DOHH2 (cell line): ENCODE data around the gene ARHGAP6.

Experiments
- H3F3A ChIP-seq: fragments of 200-600 bp; sonication (generic), shearing (Covaris generic); 2 replicates; pipeline ENCODE4 v1.6.0; 2016; ENCODE audit warnings: antibody characterized with exemption, mild to moderate bottlenecking; ENCODE audit not compliant: control insufficient read depth, insufficient read depth
- H3K27ac ChIP-seq: fragments of 200-600 bp; sonication (generic); 2 replicates; pipeline ENCODE4 v1.5.1; 2014; ENCODE audit warnings: low read depth, mild to moderate bottlenecking, low read length, moderate library complexity
- H3K27me3 ChIP-seq: fragments of 200-600 bp; sonication (generic); 2 replicates; pipeline ENCODE4 v1.6.1; 2014; ENCODE audit warnings: mild to moderate bottlenecking, low read length, mixed read lengths; ENCODE audit not compliant: control insufficient read depth
- H3K36me3 ChIP-seq: fragments of 200-600 bp; sonication (generic); 2 replicates; pipeline ENCODE4 v1.6.1; 2014; ENCODE audit warnings: mild to moderate bottlenecking, low read length, moderate library complexity, mixed read lengths; ENCODE audit not compliant: control insufficient read depth
- H3K4me1 ChIP-seq: fragments of 200-600 bp; sonication (generic); 2 replicates; pipeline ENCODE4 v1.6.1; 2014; ENCODE audit warnings: mild to moderate bottlenecking, low read length, mixed read lengths; ENCODE audit not compliant: control insufficient read depth
- H3K4me2 ChIP-seq: fragments of 200-600 bp; sonication (generic); 2 replicates; pipeline ENCODE4 v1.6.0; 2014; ENCODE audit warnings: mild to moderate bottlenecking, low read length, moderate library complexity
- H3K4me3 ChIP-seq: fragments of 200-600 bp; sonication (generic); 2 replicates; pipeline ENCODE4 v1.5.1; 2014; ENCODE audit warnings: mild to moderate bottlenecking, low read length, mixed read lengths
- H3K79me2 ChIP-seq: fragments of 200-600 bp; sonication (generic); 2 replicates; pipeline ENCODE4 v1.6.1; 2014; ENCODE audit warnings: mild to moderate bottlenecking, low read length, mixed read lengths; ENCODE audit not compliant: control insufficient read depth
- H3K9me2 ChIP-seq: fragments of 200-600 bp; sonication (generic); replicated peaks from 2 replicates; pipeline ENCODE4 v1.6.1; 2014; ENCODE audit warnings: mild to moderate bottlenecking, low read length, mixed read lengths; ENCODE audit not compliant: control insufficient read depth
- H3K9me3 ChIP-seq: fragments of 200-600 bp; sonication (generic); 2 replicates; pipeline ENCODE4 v1.6.1; 2014; ENCODE audit warnings: antibody characterized with exemption, low read length, mixed read lengths; ENCODE audit not compliant: control insufficient read depth, insufficient read depth
- H4K20me1 ChIP-seq: fragments of 200-600 bp; sonication (generic); 2 replicates; pipeline ENCODE4 v1.6.0; 2014; ENCODE audit warnings: low read depth, mild to moderate bottlenecking, antibody characterized with exemption, low read length, moderate library complexity; ENCODE audit not compliant: control insufficient read depth, insufficient read depth
- EZH2phosphoT487 ChIP-seq: fragments of 200-600 bp; sonication (generic); IDR thresholded peaks from 2 replicates; pipeline ENCODE4 v1.6.1; 2017; ENCODE audit warnings: borderline replicate concordance, mild to moderate bottlenecking, antibody characterized with exemption, low read length, moderate library complexity, mixed read lengths
- TF ChIP-seq, protein P1 (sequence below): fragments of 200-600 bp; sonication (generic); IDR thresholded peaks from one replicate; pipeline ENCODE4 v1.5.1; 2014; ENCODE audit warnings: antibody characterized with exemption, mild to moderate bottlenecking, low read depth, low read length; ENCODE audit not compliant: poor library complexity, severe bottlenecking

ARHGAP6 gene

GRCh38 chrX:11478026-11478425 lies 187.7 kb downstream of the ARHGAP6 start:
- Histone ChIP-seq H3K36me3 (no peaks in the 10 kb centered on the region), H3K4me2 (no peak overlapping the region), H3K4me1 (no peaks in the 10 kb centered on the region), H3K4me3 (no peak overlapping the region), H4K20me1 (no peaks in the 10 kb centered on the region), H3F3A (no peaks in the 10 kb centered on the region), H3K27me3 (no peaks in the 10 kb centered on the region), H3K79me2 (no peaks in the 10 kb centered on the region), H3K9me2 (no peaks in the 10 kb centered on the region), H3K9me3 (no peaks in the 10 kb centered on the region), H3K27ac (no peak overlapping the region)
- TF ChIP-seq, protein P1, sequence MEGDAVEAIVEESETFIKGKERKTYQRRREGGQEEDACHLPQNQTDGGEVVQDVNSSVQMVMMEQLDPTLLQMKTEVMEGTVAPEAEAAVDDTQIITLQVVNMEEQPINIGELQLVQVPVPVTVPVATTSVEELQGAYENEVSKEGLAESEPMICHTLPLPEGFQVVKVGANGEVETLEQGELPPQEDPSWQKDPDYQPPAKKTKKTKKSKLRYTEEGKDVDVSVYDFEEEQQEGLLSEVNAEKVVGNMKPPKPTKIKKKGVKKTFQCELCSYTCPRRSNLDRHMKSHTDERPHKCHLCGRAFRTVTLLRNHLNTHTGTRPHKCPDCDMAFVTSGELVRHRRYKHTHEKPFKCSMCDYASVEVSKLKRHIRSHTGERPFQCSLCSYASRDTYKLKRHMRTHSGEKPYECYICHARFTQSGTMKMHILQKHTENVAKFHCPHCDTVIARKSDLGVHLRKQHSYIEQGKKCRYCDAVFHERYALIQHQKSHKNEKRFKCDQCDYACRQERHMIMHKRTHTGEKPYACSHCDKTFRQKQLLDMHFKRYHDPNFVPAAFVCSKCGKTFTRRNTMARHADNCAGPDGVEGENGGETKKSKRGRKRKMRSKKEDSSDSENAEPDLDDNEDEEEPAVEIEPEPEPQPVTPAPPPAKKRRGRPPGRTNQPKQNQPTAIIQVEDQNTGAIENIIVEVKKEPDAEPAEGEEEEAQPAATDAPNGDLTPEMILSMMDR, result no peak
- TF ChIP-seq EZH2phosphoT487, result no peak

DNA sequence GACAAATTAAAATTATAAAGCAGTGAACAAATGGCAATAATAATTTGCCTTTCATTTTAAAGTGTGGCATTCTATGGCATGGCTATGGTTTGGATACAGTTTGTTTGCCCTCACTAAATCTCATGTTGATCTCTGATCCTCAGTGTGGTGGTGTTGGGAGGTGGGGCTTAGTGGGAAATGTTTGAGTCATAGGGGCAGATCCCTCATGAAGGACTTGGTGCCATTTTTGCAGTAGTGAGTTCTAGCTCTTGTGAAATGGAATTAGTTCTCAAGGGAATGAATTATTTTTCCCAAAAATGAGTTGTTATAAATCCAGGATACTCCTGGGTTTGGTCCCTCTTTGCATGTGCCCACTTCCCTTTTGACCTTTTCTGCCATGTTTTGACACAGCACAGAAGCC lies 191.1 kb downstream of the ARHGAP6 start:
- no peak overlapping the region for H3K4me2 ChIP-seq
- no peak overlapping the region for H3K4me3 ChIP-seq
- H3K27me3 ChIP-seq, result no peaks in the 10 kb centered on the region
- H3K79me2 ChIP-seq, result no peaks in the 10 kb centered on the region
- no peaks in the 10 kb centered on the region for H3K9me2 ChIP-seq
- H3K27ac ChIP-seq, result no peak overlapping the region
- no peaks in the 10 kb centered on the region for H3F3A ChIP-seq
- no peaks in the 10 kb centered on the region for H4K20me1 ChIP-seq
- no peaks in the 10 kb centered on the region for H3K36me3 ChIP-seq
- H3K9me3 ChIP-seq, result no peaks in the 10 kb centered on the region
- no peak for TF ChIP-seq EZH2phosphoT487
- TF ChIP-seq, protein P1, result no peak
- no peaks in the 10 kb centered on the region for H3K4me1 ChIP-seq

GRCh38 chrX:11474021-11474420 lies 191.7 kb downstream of the ARHGAP6 start:
- Histone ChIP-seq H3K4me2 (no peak overlapping the region), H4K20me1 (no peaks in the 10 kb centered on the region), H3F3A (no peaks in the 10 kb centered on the region), H3K27me3 (no peaks in the 10 kb centered on the region), H3K9me3 (no peaks in the 10 kb centered on the region), H3K9me2 (no peaks in the 10 kb centered on the region), H3K4me3 (no peak overlapping the region), H3K4me1 (no peaks in the 10 kb centered on the region), H3K27ac (no peak overlapping the region), H3K36me3 (no peaks in the 10 kb centered on the region), H3K79me2 (no peaks in the 10 kb centered on the region)
- TF ChIP-seq, protein P1, result no peak

DNA sequence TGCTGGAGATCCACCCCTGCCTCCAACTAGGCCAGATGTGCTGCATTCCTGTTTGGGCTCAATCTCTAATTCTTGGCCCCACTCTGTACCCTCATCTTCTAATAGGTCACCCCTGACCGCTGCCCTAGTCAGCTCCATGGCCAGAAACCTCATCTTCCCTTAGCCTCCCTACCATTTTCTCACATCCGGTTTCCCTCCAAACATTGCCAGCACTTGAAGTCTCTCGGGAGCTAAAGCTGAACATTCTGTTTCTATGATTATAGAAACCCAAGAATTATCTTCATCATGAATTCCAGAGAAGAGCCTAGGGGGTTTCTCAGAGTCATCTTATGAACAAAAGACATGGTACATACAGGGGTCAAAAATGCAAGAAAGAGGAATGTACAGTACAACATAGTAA lies 192.8 kb downstream of the ARHGAP6 start:
- Histone ChIP-seq H4K20me1 (no peaks in the 10 kb centered on the region), H3K4me2 (no peak overlapping the region), H3K36me3 (no peaks in the 10 kb centered on the region), H3K79me2 (no peaks in the 10 kb centered on the region), H3K27me3 (no peaks in the 10 kb centered on the region), H3K4me3 (no peak overlapping the region), H3K9me3 (no peaks in the 10 kb centered on the region), H3K9me2 (no peaks in the 10 kb centered on the region), H3F3A (no peaks in the 10 kb centered on the region), H3K4me1 (no peaks in the 10 kb centered on the region), H3K27ac (no peak overlapping the region)
- TF ChIP-seq, protein P1, result no peak
- no peak for TF ChIP-seq EZH2phosphoT487
